Lower leg skin (tissue), 3 donors: ENCODE data around the gene CXCL14.

Source experiments
- POLR2A ChIP-seq, 2 donors: fragments of 450-650 bp; IDR thresholded peaks; one replicate each; pipeline ENCODE4 v1.6.1; 2016 to 2017; ENCODE audit warnings: antibody characterized with exemption in 2 of 2, mild to moderate bottlenecking in 1 of 2, moderate library complexity in 1 of 2
- TF ChIP-seq, protein P1 (sequence below), 3 donors: fragments of 450-650 bp; IDR thresholded peaks; one replicate each; pipeline ENCODE4 v1.5.1; 2016; ENCODE audit warnings: antibody characterized with exemption in 3 of 3, mild to moderate bottlenecking in 3 of 3, moderate library complexity in 2 of 3

- TF ChIP-seq POLR2A (IDR thresholded peaks at IDR 0.05), result no peak
- TF ChIP-seq, protein P1, sequence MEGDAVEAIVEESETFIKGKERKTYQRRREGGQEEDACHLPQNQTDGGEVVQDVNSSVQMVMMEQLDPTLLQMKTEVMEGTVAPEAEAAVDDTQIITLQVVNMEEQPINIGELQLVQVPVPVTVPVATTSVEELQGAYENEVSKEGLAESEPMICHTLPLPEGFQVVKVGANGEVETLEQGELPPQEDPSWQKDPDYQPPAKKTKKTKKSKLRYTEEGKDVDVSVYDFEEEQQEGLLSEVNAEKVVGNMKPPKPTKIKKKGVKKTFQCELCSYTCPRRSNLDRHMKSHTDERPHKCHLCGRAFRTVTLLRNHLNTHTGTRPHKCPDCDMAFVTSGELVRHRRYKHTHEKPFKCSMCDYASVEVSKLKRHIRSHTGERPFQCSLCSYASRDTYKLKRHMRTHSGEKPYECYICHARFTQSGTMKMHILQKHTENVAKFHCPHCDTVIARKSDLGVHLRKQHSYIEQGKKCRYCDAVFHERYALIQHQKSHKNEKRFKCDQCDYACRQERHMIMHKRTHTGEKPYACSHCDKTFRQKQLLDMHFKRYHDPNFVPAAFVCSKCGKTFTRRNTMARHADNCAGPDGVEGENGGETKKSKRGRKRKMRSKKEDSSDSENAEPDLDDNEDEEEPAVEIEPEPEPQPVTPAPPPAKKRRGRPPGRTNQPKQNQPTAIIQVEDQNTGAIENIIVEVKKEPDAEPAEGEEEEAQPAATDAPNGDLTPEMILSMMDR (IDR thresholded peaks at IDR 0.05), result no peak
These were observed 6.1 kb upstream of the CXCL14 start for GRCh38 chr5:135584918-135585317.
